GM12878 (cell line): ENCODE data around the gene KIF25. TPM values are rescaled to one million over a fixed set of nuclear protein-coding genes. Genes with fewer than 3 reads are reported as not detected.

Source experiments
- ATAC-seq: fragments of 200-7000 bp; cut with Tn5 transposase; 3 replicates; pipeline ENCODE4 v1.9.1; 2020; ENCODE audit warnings: mild to moderate bottlenecking, moderate library complexity
- BruUV-seq: library from RNA; stranded (reverse); fragments of 400-500 nt; replicated peaks from 2 replicates; lab custom pipeline; 2021; lab: Mats Ljungman, UMichigan
- CTCF ChIA-PET: fragments of 300-600 bp; sonication (Branson Sonifier 250); formaldehyde crosslinking; extraction: SDS; loops from one replicate; lab custom pipeline; 2021; ENCODE audit warnings: inconsistent platforms; lab: Yijun Ruan, JAX
- POLR2A ChIA-PET: fragments of 350-600 bp; formaldehyde crosslinking; extraction: SDS; loops from one replicate; lab custom pipeline; 2021; ENCODE audit warnings: inconsistent platforms; lab: Charles Lee
- RAD21 ChIA-PET: fragments of 300-600 bp; sonication (Branson Sonifier 250); formaldehyde crosslinking; loops from one replicate; lab custom pipeline; 2023; ENCODE audit warnings: antibody characterized with exemption; ENCODE audit not compliant: unreplicated experiment; lab: Charles Lee
- SMC1A ChIA-PET: fragments of 300-600 bp; sonication (Branson Sonifier 250); formaldehyde crosslinking; loops from one replicate; lab custom pipeline; 2023; ENCODE audit not compliant: unreplicated experiment, uncharacterized antibody; lab: Charles Lee
- DNase-seq: peaks from one replicate; pipeline ENCODE4 v3.0.0-alpha.2; 2011; ENCODE audit warnings: low read depth, low spot score
- FAIRE-seq: peaks from 3 replicates; lab custom pipeline; 2011; peaks lifted over from hg19 to GRCh38; lab: Jason Lieb, UNC
- H2AFZ ChIP-seq: 2 replicates; pipeline ENCODE4 v1.6.0; 2011; ENCODE audit warnings: low read depth, low read length, control low read depth; ENCODE audit not compliant: control insufficient read depth
- H3K27ac ChIP-seq: 2 replicates; pipeline ENCODE4 v1.5.1; 2011; ENCODE audit warnings: control low read depth; ENCODE audit not compliant: control insufficient read depth, insufficient read depth
- H3K27me3 ChIP-seq, 2 experiments: replicated peaks in 1 of 2; 2 replicates each; pipeline versions ENCODE4 v1.6.0 to v1.6.1; 2011; ENCODE audit warnings: low read length in 1 of 2; ENCODE audit not compliant: control insufficient read depth in 2 of 2, insufficient read depth in 2 of 2
- H3K36me3 ChIP-seq, 2 experiments: 2 replicates each; pipeline ENCODE4 v1.5.1; 2011; ENCODE audit warnings: low read length in 1 of 2; ENCODE audit not compliant: control insufficient read depth in 2 of 2, insufficient read depth in 2 of 2
- H3K4me1 ChIP-seq: 2 replicates; pipeline ENCODE4 v1.6.1; 2011; ENCODE audit warnings: mild to moderate bottlenecking, low read length, moderate library complexity, mixed read lengths; ENCODE audit not compliant: control insufficient read depth, insufficient read depth
- H3K4me2 ChIP-seq: 2 replicates; pipeline ENCODE4 v1.6.0; 2011; ENCODE audit warnings: control low read depth; ENCODE audit not compliant: control insufficient read depth, insufficient read depth
- H3K4me3 ChIP-seq: fragments of 200-600 bp; sonication (generic); 2 replicates; pipeline ENCODE4 v1.5.1; 2016
- H3K79me2 ChIP-seq: 2 replicates; pipeline ENCODE4 v1.6.0; 2011; ENCODE audit warnings: low read length; ENCODE audit not compliant: control insufficient read depth, insufficient read depth
- H3K9ac ChIP-seq: 2 replicates; pipeline ENCODE4 v1.8.0; 2011; ENCODE audit warnings: low read length, control low read depth, mixed read lengths; ENCODE audit not compliant: control insufficient read depth, insufficient read depth
- H3K9me3 ChIP-seq: replicated peaks from 3 replicates; pipeline ENCODE4 v1.5.1; 2011; ENCODE audit warnings: mild to moderate bottlenecking, low read length; ENCODE audit not compliant: control insufficient read depth, insufficient read depth
- H4K20me1 ChIP-seq: 2 replicates; pipeline ENCODE4 v1.6.0; 2011; ENCODE audit not compliant: control insufficient read depth, insufficient read depth
- CBX5 ChIP-seq: sonication (generic); IDR thresholded peaks from 2 replicates; pipeline ENCODE4 v1.6.1; 2016; ENCODE audit warnings: low read depth, moderate library complexity, mild to moderate bottlenecking, inconsistent platforms
- ESRRA ChIP-seq: IDR thresholded peaks from 2 replicates; pipeline ENCODE4 v1.6.1; 2012; ENCODE audit warnings: mild to moderate bottlenecking, low read length, improper control_type of control experiment
- HDAC6 ChIP-seq: fragments of 200-600 bp; sonication (generic); IDR thresholded peaks from one replicate; pipeline ENCODE4 v1.8.0; 2017; ENCODE audit warnings: antibody characterized with exemption; ENCODE audit not compliant: unreplicated experiment
- IKZF1 ChIP-seq: fragments of 450-650 bp; conservative IDR thresholded peaks from 2 replicates; pipeline ENCODE4 v1.6.1; 2017; ENCODE audit warnings: antibody characterized with exemption, mild to moderate bottlenecking
- NBN ChIP-seq: fragments of 450-650 bp; IDR thresholded peaks from 2 replicates; pipeline ENCODE4 v1.6.1; 2016
- NFYB ChIP-seq: IDR thresholded peaks from 2 replicates; pipeline ENCODE4 v1.6.1; 2011; ENCODE audit warnings: low read depth, mild to moderate bottlenecking, low read length, improper control_type of control experiment, moderate library complexity; ENCODE audit not compliant: insufficient read depth
- NR2C1 ChIP-seq: fragments of 450-650 bp; IDR thresholded peaks from 2 replicates; pipeline ENCODE4 v1.6.1; 2017; ENCODE audit warnings: antibody characterized with exemption, mild to moderate bottlenecking, moderate library complexity
- PAX8 ChIP-seq: fragments of 450-650 bp; IDR thresholded peaks from 2 replicates; pipeline ENCODE4 v1.6.1; 2017; ENCODE audit warnings: mild to moderate bottlenecking, moderate library complexity
- POLR2AphosphoS5 ChIP-seq: IDR thresholded peaks from 2 replicates; pipeline ENCODE4 v1.6.1; 2011; ENCODE audit warnings: mild to moderate bottlenecking, low read length, inconsistent platforms
- TCF3 ChIP-seq: IDR thresholded peaks from 2 replicates; pipeline ENCODE4 v1.6.1; 2012; ENCODE audit warnings: low read depth, mild to moderate bottlenecking, low read length, borderline replicate concordance; ENCODE audit not compliant: insufficient read depth
- ZBED1 ChIP-seq: IDR thresholded peaks from 2 replicates; pipeline ENCODE4 v1.6.1; 2016; ENCODE audit warnings: borderline replicate concordance
- ZNF217 ChIP-seq: fragments of 450-650 bp; IDR thresholded peaks from 2 replicates; pipeline ENCODE4 v1.6.1; 2017; ENCODE audit warnings: antibody characterized with exemption, mild to moderate bottlenecking
- WGBS: methylation state at CpG from one replicate; pipeline ENCODE4 v1.1.6; 2016; ENCODE audit warnings: low lambda C conversion rate; ENCODE audit not compliant: insufficient replicate concordance, insufficient coverage; ENCODE audit errors: missing lambda C conversion rate; 5-methylcytosine and 5-hydroxymethylcytosine counted together
- in situ Hi-C: fragments of 300-500 bp; cut with MboI; formaldehyde crosslinking; loops from 9 replicates; pipeline ENCODE4 v1.14.3; 2018; ENCODE audit warnings: mixed read lengths
- intact Hi-C: fragments of 100-400 bp; cut with micrococcal nuclease; formaldehyde crosslinking; loops from one replicate; pipeline ENCODE4 v1.14.2; 2022; ENCODE audit not compliant: unreplicated experiment
- polyA plus RNA-seq, 11 experiments: library from polyadenylated mRNA; depleted of rRNA in 4 of 11; unstranded in 6 of 11; stranded (reverse) in 5 of 11; fragments of >200 nt; fragmentation: Nextera tagmentation in 4 of 11; fragmentation: Illumina TruSeq in 1 of 11; extraction: Ambion mirVana in 4 of 11; extraction: Trizol in 1 of 11; gene quantifications; 1 replicate in 1 of 11; 2 replicates in 10 of 11; pipeline versions ENCODE4 v1.2.1 to v1.2.3, GENCODE V29; 2011 to 2016; ENCODE audit warnings: inconsistent platforms in 2 of 11, missing spikeins in 2 of 11, low read depth in 1 of 11
- total RNA-seq, 4 experiments: library from RNA; depleted of rRNA in 3 of 4; stranded (reverse); fragments of >200 nt in 3 of 4; fragmentation: Illumina TruSeq in 1 of 4; extraction: Trizol in 1 of 4; gene quantifications; 2 replicates each; pipeline versions ENCODE4 v1.2.1 to v1.2.3, GENCODE V29; 2013 to 2021
- TF ChIP-seq, protein P1 (sequence below): IDR thresholded peaks from 2 replicates; pipeline ENCODE4 v1.6.1; 2011; ENCODE audit warnings: mild to moderate bottlenecking, low read depth, low read length, moderate library complexity; ENCODE audit not compliant: insufficient replicate concordance
- TF ChIP-seq, protein P2 (sequence below): IDR thresholded peaks from 2 replicates; pipeline ENCODE4 v1.6.1; 2012; ENCODE audit warnings: low read depth, low read length, improper control_type of control experiment

Gene KIF25
- total and polyA plus RNA-seq, 10 of the 15 experiments (the other 5 are each of a cell fraction or from before 2014, with no cell fraction given): not detected

DNA sequence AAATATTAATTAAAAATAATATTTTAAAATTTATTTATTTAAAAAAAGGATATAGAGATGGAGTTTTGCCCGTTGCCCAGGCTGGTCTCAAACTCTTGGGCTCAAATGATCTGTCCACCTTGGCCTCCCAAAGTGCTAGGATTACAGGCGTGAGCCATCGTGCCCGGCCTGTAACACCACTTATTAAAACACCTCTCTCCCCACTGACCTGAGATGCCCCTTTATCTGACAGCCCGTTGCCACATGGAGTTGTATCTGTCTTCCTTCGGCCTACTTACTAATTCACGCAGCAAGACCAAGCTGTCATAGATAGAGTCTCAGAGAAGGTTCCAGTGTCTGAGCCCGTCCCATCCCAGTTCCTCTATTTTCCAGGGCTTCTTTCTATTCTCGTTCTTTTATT is 30.7 kb downstream of the KIF25 start:
- no peaks in the 10 kb centered on the region for H4K20me1 ChIP-seq
- intact Hi-C loops (no loop called here), in situ Hi-C loops (no loop called here)
- no peak overlapping the region for H3K4me3 ChIP-seq
- ATAC-seq (no peak), DNase-seq (no peak), FAIRE-seq (no peak)
- no peaks in the 10 kb centered on the region for H3K9me3 ChIP-seq
- H3K36me3 ChIP-seq: no peaks in the 10 kb centered on the region
- TF ChIP-seq TCF3: no peak
- TF ChIP-seq NBN: no peak
- TF ChIP-seq CBX5: no peak
- no peak for TF ChIP-seq IKZF1
- TF ChIP-seq NR2C1: no peak
- TF ChIP-seq, protein P1, sequence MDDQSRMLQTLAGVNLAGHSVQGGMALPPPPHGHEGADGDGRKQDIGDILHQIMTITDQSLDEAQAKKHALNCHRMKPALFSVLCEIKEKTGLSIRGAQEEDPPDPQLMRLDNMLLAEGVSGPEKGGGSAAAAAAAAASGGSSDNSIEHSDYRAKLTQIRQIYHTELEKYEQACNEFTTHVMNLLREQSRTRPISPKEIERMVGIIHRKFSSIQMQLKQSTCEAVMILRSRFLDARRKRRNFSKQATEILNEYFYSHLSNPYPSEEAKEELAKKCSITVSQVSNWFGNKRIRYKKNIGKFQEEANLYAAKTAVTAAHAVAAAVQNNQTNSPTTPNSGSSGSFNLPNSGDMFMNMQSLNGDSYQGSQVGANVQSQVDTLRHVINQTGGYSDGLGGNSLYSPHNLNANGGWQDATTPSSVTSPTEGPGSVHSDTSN: no peak
- no peak for TF ChIP-seq HDAC6
- no peak for TF ChIP-seq ESRRA
- no peak for TF ChIP-seq ZBED1
- TF ChIP-seq POLR2AphosphoS5: no peak
- TF ChIP-seq NFYB: no peak
- TF ChIP-seq, protein P2, sequence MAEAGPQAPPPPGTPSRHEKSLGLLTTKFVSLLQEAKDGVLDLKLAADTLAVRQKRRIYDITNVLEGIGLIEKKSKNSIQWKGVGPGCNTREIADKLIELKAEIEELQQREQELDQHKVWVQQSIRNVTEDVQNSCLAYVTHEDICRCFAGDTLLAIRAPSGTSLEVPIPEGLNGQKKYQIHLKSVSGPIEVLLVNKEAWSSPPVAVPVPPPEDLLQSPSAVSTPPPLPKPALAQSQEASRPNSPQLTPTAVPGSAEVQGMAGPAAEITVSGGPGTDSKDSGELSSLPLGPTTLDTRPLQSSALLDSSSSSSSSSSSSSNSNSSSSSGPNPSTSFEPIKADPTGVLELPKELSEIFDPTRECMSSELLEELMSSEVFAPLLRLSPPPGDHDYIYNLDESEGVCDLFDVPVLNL: no peak
- no peak for TF ChIP-seq ZNF217
- no peak for TF ChIP-seq PAX8
- H3K4me2 ChIP-seq: no peak overlapping the region
- no TSS peak for BruUV-seq
- ChIA-PET RAD21 (no interaction called here), SMC1A (no interaction called here), POLR2A (no interaction called here), CTCF (no interaction called here)
- 54% methylated on average over 9 of the region's 9 CpGs for WGBS
- H3K4me1 ChIP-seq: no peaks in the 10 kb centered on the region
- no peaks in the 10 kb centered on the region for H3K79me2 ChIP-seq
- no peak overlapping the region for H2AFZ ChIP-seq
- no peaks in the 10 kb centered on the region for H3K27me3 ChIP-seq
- H3K27ac ChIP-seq: no peak overlapping the region
- H3K9ac ChIP-seq: no peak overlapping the region
